BLaER1 treated with 17β-estradiol and CSF1 and Interleukin-3, amounts not matched to agents 10 nM and 100 nM (cell line): ENCODE results near the gene ZRANB1.
A peak's percentile ranks its signal among the peaks of the same experiment; 100 is the strongest.

Experiments used
- H3K27ac ChIP-seq, 11 experiments: shearing (Covaris generic); formaldehyde crosslinking; 2 replicates each; pipeline ENCODE4 v1.8.1; 2022
- H3K27me3 ChIP-seq, 11 experiments: shearing (Covaris generic); formaldehyde crosslinking; 2 replicates each; pipeline ENCODE4 v1.8.1; 2022
- H3K36me3 ChIP-seq, 11 experiments: shearing (Covaris generic); formaldehyde crosslinking; 2 replicates each; pipeline ENCODE4 v1.8.1; 2022
- H3K4me1 ChIP-seq, 10 experiments: shearing (Covaris generic); formaldehyde crosslinking; 2 replicates each; pipeline ENCODE4 v1.8.1; 2022
- H3K4me2 ChIP-seq, 11 experiments: shearing (Covaris generic); formaldehyde crosslinking; 2 replicates each; pipeline ENCODE4 v1.8.1; 2022
- H3K4me3 ChIP-seq, 10 experiments: shearing (Covaris generic); formaldehyde crosslinking; 2 replicates each; pipeline ENCODE4 v1.8.1; 2022
- H3K9ac ChIP-seq, 11 experiments: shearing (Covaris generic); formaldehyde crosslinking; 2 replicates each; pipeline ENCODE4 v1.8.1; 2022
- H3K9me3 ChIP-seq, 11 experiments: shearing (Covaris generic); formaldehyde crosslinking; replicated peaks in 1 of 11; 2 replicates each; pipeline ENCODE4 v1.8.1; 2022
- H4K20me1 ChIP-seq, 11 experiments: shearing (Covaris generic); formaldehyde crosslinking; 2 replicates each; pipeline ENCODE4 v1.8.1; 2022
- Cebpa-rat ChIP-seq, 11 experiments: shearing (Covaris generic); IDR thresholded peaks; 2 replicates each; pipeline ENCODE4 v1.8.1; 2022

Gene ZRANB1

GRCh38 chr10:124963866-124964720, 22.2 kb downstream of the ZRANB1 start:
- H3K27me3 ChIP-seq = no peaks in the 10 kb centered on the region
- no peak overlapping the region for H3K9ac ChIP-seq
- H3K4me2 ChIP-seq = peak overlapping the region in 1 of 11 experiments; percentile 28; a peak in 1 of 22 replicates
- H3K27ac ChIP-seq = 0 out of 22 replicates have a peak overlapping the region, but pooled peaks of 1 of the 11 experiments have one; percentile 18
- no peak overlapping the region for H3K4me3 ChIP-seq
- H4K20me1 ChIP-seq = peaks cover 26 to 100% (median 77%) of the 10 kb centered on the region in 11 experiments; a peak in 19 of 22 replicates
- no peak for TF ChIP-seq Cebpa-rat (IDR thresholded peaks at IDR 0.05)
- no peaks in the 10 kb centered on the region for H3K9me3 ChIP-seq
- H3K36me3 ChIP-seq = peaks cover 40 to 67% (median 48%) of the 10 kb centered on the region in 11 experiments
- H3K4me1 ChIP-seq = peaks cover 7 to 35% (median 16%) of the 10 kb centered on the region in 10 experiments; a peak in 16 of 20 replicates

- Histone ChIP-seq H3K9me3 (no peaks in the 10 kb centered on the region), H3K4me1 (peaks cover 10 to 27% (median 14%) of the 10 kb centered on the region in 10 experiments; a peak in 19 of 20 replicates), H3K27me3 (no peaks in the 10 kb centered on the region), H3K27ac (no peak overlapping the region), H3K36me3 (peaks cover 53 to 78% (median 66%) of the 10 kb centered on the region in 11 experiments), H3K4me2 (no peak overlapping the region), H3K4me3 (no peak overlapping the region), H3K9ac (no peak overlapping the region), H4K20me1 (peaks cover 26 to 100% (median 77%) of the 10 kb centered on the region in 11 experiments; a peak in 20 of 22 replicates)
- no peak for TF ChIP-seq Cebpa-rat (IDR thresholded peaks at IDR 0.05)
These were observed 24.1 kb downstream of the ZRANB1 start for GRCh38 chr10:124966008-124966407.

GRCh38 chr10:124967255-124967654, 25.3 kb downstream of the ZRANB1 start:
- Histone ChIP-seq H3K27ac (no peak overlapping the region), H3K36me3 (peaks cover 55 to 83% (median 75%) of the 10 kb centered on the region in 11 experiments), H3K9ac (no peak overlapping the region), H3K4me2 (no peak overlapping the region), H4K20me1 (peaks cover 26 to 100% (median 82%) of the 10 kb centered on the region in 11 experiments; a peak in 20 of 22 replicates), H3K4me1 (peaks cover 12 to 37% (median 14%) of the 10 kb centered on the region in 10 experiments; a peak in 19 of 20 replicates), H3K9me3 (no peaks in the 10 kb centered on the region), H3K27me3 (no peaks in the 10 kb centered on the region), H3K4me3 (no peak overlapping the region)
- no peak for TF ChIP-seq Cebpa-rat (IDR thresholded peaks at IDR 0.05)

GRCh38 chr10:124971276-124971675, 29.4 kb downstream of the ZRANB1 start:
- no peak for TF ChIP-seq Cebpa-rat (IDR thresholded peaks at IDR 0.05)
- Histone ChIP-seq H3K4me3 (no peak overlapping the region), H3K27ac (no peak overlapping the region), H3K9me3 (no peaks in the 10 kb centered on the region), H3K27me3 (no peaks in the 10 kb centered on the region), H3K36me3 (peaks cover 84 to 100% (median 91%) of the 10 kb centered on the region in 11 experiments), H3K4me2 (peak overlapping the region; percentile 5 to 49 (median 15); a peak in 8 of 22 replicates), H4K20me1 (peaks cover 19 to 97% (median 63%) of the 10 kb centered on the region in 11 experiments; a peak in 21 of 22 replicates), H3K9ac (peak overlapping the region in 2 of 11 experiments; percentile 5 to 19; a peak in 2 of 22 replicates), H3K4me1 (peaks cover 12 to 41% (median 17%) of the 10 kb centered on the region in 10 experiments; a peak in 19 of 20 replicates)

GRCh38 chr10:124972637-124973036, 30.7 kb downstream of the ZRANB1 start:
- Histone ChIP-seq H3K4me3 (no peak overlapping the region), H3K4me2 (no peak overlapping the region), H3K27ac (no peak overlapping the region), H3K4me1 (peaks cover 12 to 55% (median 17%) of the 10 kb centered on the region in 10 experiments; a peak in 19 of 20 replicates), H3K27me3 (no peaks in the 10 kb centered on the region), H3K36me3 (peaks cover 70 to 100% (median 90%) of the 10 kb centered on the region in 11 experiments), H3K9ac (no peak overlapping the region), H3K9me3 (no peaks in the 10 kb centered on the region), H4K20me1 (peaks cover 22 to 97% (median 63%) of the 10 kb centered on the region in 11 experiments; a peak in 21 of 22 replicates)
- no peak for TF ChIP-seq Cebpa-rat (IDR thresholded peaks at IDR 0.05)

- no peaks in the 10 kb centered on the region for H3K9me3 ChIP-seq
- peaks cover 24 to 97% (median 67%) of the 10 kb centered on the region in 11 experiments; a peak in 21 of 22 replicates for H4K20me1 ChIP-seq
- H3K4me2 ChIP-seq = no peak overlapping the region
- no peak overlapping the region for H3K27ac ChIP-seq
- peaks cover 12 to 61% (median 17%) of the 10 kb centered on the region in 10 experiments; a peak in 19 of 20 replicates for H3K4me1 ChIP-seq
- no peak for TF ChIP-seq Cebpa-rat (IDR thresholded peaks at IDR 0.05)
- H3K36me3 ChIP-seq = peaks cover 66 to 100% (median 90%) of the 10 kb centered on the region in 11 experiments
- no peak overlapping the region for H3K4me3 ChIP-seq
- H3K9ac ChIP-seq = no peak overlapping the region
- H3K27me3 ChIP-seq = no peaks in the 10 kb centered on the region
These were observed 32.2 kb downstream of the ZRANB1 start for GRCh38 chr10:124974131-124974530.

- Histone ChIP-seq H3K4me3 (no peak overlapping the region), H3K36me3 (peaks cover 64 to 100% (median 88%) of the 10 kb centered on the region in 11 experiments), H3K27me3 (no peaks in the 10 kb centered on the region), H3K27ac (no peak overlapping the region), H4K20me1 (peaks cover 27 to 97% (median 64%) of the 10 kb centered on the region in 11 experiments; a peak in 20 of 22 replicates), H3K4me1 (peaks cover 2 to 46% (median 8%) of the 10 kb centered on the region in 10 experiments; a peak in 17 of 20 replicates), H3K9me3 (no peaks in the 10 kb centered on the region), H3K4me2 (peak overlapping the region in 3 of 11 experiments; percentile 30 to 74 (median 47); a peak in 6 of 22 replicates), H3K9ac (peak overlapping the region in 1 of 11 experiments; percentile 7; a peak in 1 of 22 replicates)
- TF ChIP-seq Cebpa-rat (IDR thresholded peaks at IDR 0.05) = no peak
These were observed 34.1 kb downstream of the ZRANB1 start for GRCh38 chr10:124975977-124976514.

- H3K9ac ChIP-seq = no peak overlapping the region
- no peak overlapping the region for H3K27ac ChIP-seq
- H3K27me3 ChIP-seq = no peaks in the 10 kb centered on the region
- no peak for TF ChIP-seq Cebpa-rat (IDR thresholded peaks at IDR 0.05)
- H3K36me3 ChIP-seq = peaks cover 68 to 100% (median 92%) of the 10 kb centered on the region in 11 experiments
- H3K4me1 ChIP-seq = peaks cover 0 to 36% (median 4%) of the 10 kb centered on the region in 10 experiments; a peak in 9 of 20 replicates
- H4K20me1 ChIP-seq = peaks cover 28 to 97% (median 63%) of the 10 kb centered on the region in 11 experiments; a peak in 19 of 22 replicates
- no peak overlapping the region for H3K4me3 ChIP-seq
- H3K4me2 ChIP-seq = no peak overlapping the region
- H3K9me3 ChIP-seq = no peaks in the 10 kb centered on the region
These were observed 35.2 kb downstream of the ZRANB1 start for GRCh38 chr10:124977161-124977560.
